Endothelial cell of umbilical vein (primary cell): ENCODE results near the gene CCDC28A. TPM values are rescaled to one million over a fixed set of nuclear protein-coding genes. Genes with fewer than 3 reads are reported as not detected.

Source experiments
- BruUV-seq: library from RNA; stranded (reverse); fragments of 400-500 nt; replicated peaks from 2 replicates; lab custom pipeline; 2021; lab: Mats Ljungman, UMichigan
- CTCF ChIA-PET: fragments of 300-600, 350-600 bp; sonication (Branson Sonifier 250); formaldehyde crosslinking; loops from one replicate; lab custom pipeline; 2021; ENCODE audit warnings: antibody characterized with exemption, inconsistent platforms; lab: Charles Lee
- POLR2A ChIA-PET: fragments of 300-600, 350-600 bp; sonication (Branson Sonifier 250); formaldehyde crosslinking; loops from one replicate; lab custom pipeline; 2021; ENCODE audit warnings: antibody characterized with exemption, inconsistent platforms; lab: Charles Lee
- DNase-seq: peaks from one replicate; pipeline ENCODE4 v3.0.0-alpha.2; 2011; ENCODE audit warnings: low read depth, low spot score
- FAIRE-seq: peaks from 2 replicates; lab custom pipeline; 2011; peaks lifted over from hg19 to GRCh38; lab: Jason Lieb, UNC
- H2AFZ ChIP-seq: 2 replicates; pipeline ENCODE4 v1.6.0; 2012; ENCODE audit warnings: low read depth, low read length, control low read depth, inconsistent platforms
- H3K27ac ChIP-seq: 2 replicates; pipeline ENCODE4 v1.5.1; 2011; ENCODE audit warnings: low read depth, mild to moderate bottlenecking, control low read depth, low read length, moderate library complexity; ENCODE audit not compliant: insufficient read depth
- H3K27me3 ChIP-seq, 2 experiments: 2 replicates each; pipeline versions ENCODE4 v1.6.0 to v1.6.1; 2011; ENCODE audit warnings: low read length in 2 of 2, mixed read lengths in 1 of 2; ENCODE audit not compliant: control insufficient read depth in 2 of 2, insufficient read depth in 2 of 2
- H3K36me3 ChIP-seq, 2 experiments: 2 replicates in 1 of 2; 3 replicates in 1 of 2; pipeline ENCODE4 v1.5.1; 2011; ENCODE audit warnings: low read length in 2 of 2, mild to moderate bottlenecking in 1 of 2, moderate library complexity in 1 of 2; ENCODE audit not compliant: control insufficient read depth in 2 of 2, insufficient read depth in 2 of 2; ENCODE audit errors: extremely low read depth in 1 of 2
- H3K4me1 ChIP-seq: 3 replicates; pipeline ENCODE4 v1.5.1; 2011; ENCODE audit warnings: mild to moderate bottlenecking, low read length; ENCODE audit not compliant: control insufficient read depth, insufficient read depth; ENCODE audit errors: extremely low read depth
- H3K4me2 ChIP-seq: 2 replicates; pipeline ENCODE4 v1.6.1; 2011; ENCODE audit warnings: low read length, control low read depth, mixed read lengths; ENCODE audit not compliant: insufficient read depth
- H3K4me3 ChIP-seq, 3 experiments: fragments of 200-600 bp in 1 of 3; sonication (generic), shearing (Covaris generic) in 1 of 3; replicated peaks in 1 of 3; 2 replicates each; pipeline ENCODE4 v1.5.1; 2011 to 2016; ENCODE audit warnings: control low read depth in 3 of 3, low read length in 3 of 3, mild to moderate bottlenecking in 2 of 3, inconsistent platforms in 1 of 3, low read depth in 1 of 3, moderate library complexity in 1 of 3; ENCODE audit not compliant: insufficient read depth in 1 of 3
- H3K79me2 ChIP-seq: 2 replicates; pipeline ENCODE4 v1.6.0; 2012; ENCODE audit warnings: low read length, inconsistent platforms; ENCODE audit not compliant: control insufficient read depth, insufficient read depth
- H3K9ac ChIP-seq: replicated peaks from 2 replicates; pipeline ENCODE3; 2011; ENCODE audit warnings: low read length, control low read depth; ENCODE audit not compliant: insufficient read depth; ENCODE audit errors: extremely low read depth
- H3K9me1 ChIP-seq: replicated peaks from 3 replicates; pipeline ENCODE4 v1.6.0; 2011; ENCODE audit warnings: mild to moderate bottlenecking, low read length; ENCODE audit not compliant: control insufficient read depth, insufficient read depth; ENCODE audit errors: extremely low read depth
- H3K9me3 ChIP-seq: replicated peaks from 2 replicates; pipeline ENCODE4 v1.5.1; 2012; ENCODE audit warnings: low read length, inconsistent platforms; ENCODE audit not compliant: control insufficient read depth, insufficient read depth
- H4K20me1 ChIP-seq: replicated peaks from 2 replicates; pipeline ENCODE3; 2011; ENCODE audit warnings: mild to moderate bottlenecking, low read length; ENCODE audit not compliant: control insufficient read depth, insufficient read depth; ENCODE audit errors: extremely low read depth
- CTCF ChIP-seq, 2 donors: IDR thresholded peaks; 1 replicate in 1 of 2; 2 replicates in 1 of 2; pipeline ENCODE4 v1.5.1; 2011; ENCODE audit warnings: low read length in 2 of 2, mild to moderate bottlenecking in 2 of 2, moderate library complexity in 2 of 2, control low read depth in 1 of 2, inconsistent platforms in 1 of 2, low read depth in 1 of 2; ENCODE audit not compliant: insufficient read depth in 1 of 2; ENCODE audit errors: extremely low read depth in 1 of 2
- EZH2 ChIP-seq: IDR thresholded peaks from 2 replicates; pipeline ENCODE4 v1.6.1; 2012; ENCODE audit warnings: borderline replicate concordance, low read depth, mild to moderate bottlenecking, moderate library complexity, low read length, inconsistent platforms; ENCODE audit not compliant: severe bottlenecking
- FOS ChIP-seq: IDR thresholded peaks from 2 replicates; pipeline ENCODE4 v1.6.1; 2011; ENCODE audit warnings: mild to moderate bottlenecking, low read length, moderate library complexity, borderline replicate concordance; ENCODE audit not compliant: insufficient read depth
- GATA2 ChIP-seq: IDR thresholded peaks from 2 replicates; pipeline ENCODE4 v1.7.0; 2011; ENCODE audit warnings: low read depth, mild to moderate bottlenecking, moderate library complexity, mixed read lengths, low read length; ENCODE audit not compliant: insufficient read length, insufficient read depth
- JUN ChIP-seq: IDR thresholded peaks from 2 replicates; pipeline ENCODE4 v1.6.1; 2011; ENCODE audit warnings: borderline replicate concordance, low read depth; ENCODE audit not compliant: insufficient read length, insufficient read depth
- MAX ChIP-seq: IDR thresholded peaks from 2 replicates; pipeline ENCODE4 v1.6.1; 2011; ENCODE audit not compliant: insufficient read depth, insufficient read length
- MYC ChIP-seq: IDR thresholded peaks from one replicate; pipeline ENCODE4 v1.6.1; 2011; ENCODE audit warnings: mild to moderate bottlenecking, low read depth, low read length
- POLR2A ChIP-seq: IDR thresholded peaks from 2 replicates; pipeline ENCODE4 v1.6.1; 2012; ENCODE audit warnings: low read depth, mild to moderate bottlenecking, control low read depth, low read length
- POLR2AphosphoS5 ChIP-seq: IDR thresholded peaks from 2 replicates; pipeline ENCODE4 v1.6.1; 2012; ENCODE audit warnings: low read depth, mild to moderate bottlenecking, control low read depth, low read length, moderate library complexity; ENCODE audit not compliant: insufficient read depth
- dilution Hi-C: fragments of 300-500 bp; cut with MboI; formaldehyde crosslinking; loops from one replicate; pipeline ENCODE4 v1.15.0; 2019; ENCODE audit warnings: low sequenced_read_pairs; ENCODE audit not compliant: extremely low pct_ligation_motif_present
- intact Hi-C: fragments of 100-400 bp; cut with micrococcal nuclease; formaldehyde crosslinking; loops from one replicate; pipeline ENCODE4 v1.10.0; 2022
- polyA plus RNA-seq, 4 experiments: library from polyadenylated mRNA; depleted of rRNA in 3 of 4; stranded (reverse) in 3 of 4; unstranded in 1 of 4; fragments of >200 nt; gene quantifications; 2 replicates each; pipeline versions ENCODE4 v1.2.1 to v1.2.3, GENCODE V29; 2011 to 2012; ENCODE audit warnings: missing spikeins in 1 of 4
- total RNA-seq: library from RNA; stranded (reverse); gene quantifications from 2 replicates; pipeline ENCODE4 v1.2.3, GENCODE V29; 2021

The CCDC28A gene
- total and polyA plus RNA-seq, 2 donors (not counting 3 experiments of a cell fraction or from before 2014, with no cell fraction given): 11.1 to 12.8 TPM

- Histone ChIP-seq H3K9me1 (no peaks in the 10 kb centered on the region), H3K4me1 (peaks cover 6% of the 10 kb centered on the region), H3K27me3 (no peaks in the 10 kb centered on the region), H3K27ac (no peak overlapping the region), H3K9me3 (no peaks in the 10 kb centered on the region), H3K36me3 (no peaks in the 10 kb centered on the region), H3K79me2 (no peaks in the 10 kb centered on the region), H2AFZ (no peak overlapping the region), H4K20me1 (no peaks in the 10 kb centered on the region), H3K9ac (no peak overlapping the region), H3K4me2 (no peak overlapping the region), H3K4me3 (no peak overlapping the region)
- TF ChIP-seq MYC (no peak), FOS (no peak), CTCF (IDR thresholded peaks at IDR 0.05; ENCODE audit: extremely low read depth in 1 of 2, insufficient read depth in 1 of 2, low read depth in 1 of 2, low read length in 2 of 2) (no peak), POLR2AphosphoS5 (no peak), JUN (no peak), GATA2 (no peak), POLR2A (no peak), EZH2 (no peak), MAX (no peak)
- CTCF ChIA-PET: no interaction called here
- DNase-seq (peak; percentile 50), FAIRE-seq (no peak)
- intact Hi-C loops: no loop called here
- POLR2A ChIA-PET: no interaction called here
- BruUV-seq: no TSS peak
- dilution Hi-C loops: no loop called here
Measured at GRCh38 chr6:138782243-138782642, 8.7 kb downstream of the CCDC28A start.
